ENCODE results near the gene NCR3LG1. TPM values are rescaled to one million over a fixed set of nuclear protein-coding genes. Genes with fewer than 3 reads are reported as not detected.

The NCR3LG1 gene
- total and polyA plus RNA-seq, 2 donors (not counting 1 experiment from before 2014, with no cell fraction given): 0.12 to 0.64 TPM

DNA sequence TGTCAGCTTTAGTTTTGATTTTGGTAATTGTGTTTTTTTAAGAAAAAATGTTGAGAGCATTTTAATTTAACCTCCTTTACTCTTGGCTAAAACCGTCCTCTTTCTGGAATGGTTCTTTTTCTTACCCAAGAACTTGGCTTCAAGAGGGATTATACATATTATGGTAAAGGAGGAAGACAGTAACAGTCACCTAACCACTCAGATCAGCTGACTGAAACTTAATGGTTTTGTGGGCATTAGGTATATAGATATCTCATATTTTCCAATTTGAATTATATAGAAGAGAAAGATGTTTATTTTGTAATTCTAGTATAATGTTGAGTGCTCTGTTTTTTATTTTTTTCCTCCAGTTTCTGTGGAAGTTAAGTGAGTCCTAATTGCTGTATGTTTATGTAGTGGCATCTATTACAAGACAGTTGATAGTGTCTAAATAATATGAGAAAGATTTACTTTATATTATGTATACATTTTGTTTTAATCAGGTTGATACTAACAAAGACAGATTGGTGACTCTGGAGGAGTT lies 36.6 kb upstream of the NCR3LG1 start:
- no CpG with 5 or more reads among the region's 1 CpG for WGBS (ENCODE audit: insufficient coverage)

More for the DNA sequence above, 36.6 kb upstream of the NCR3LG1 start:
- no peaks in the 10 kb centered on the region for H3K4me1 Mint-ChIP-seq
- no peaks in the 10 kb centered on the region for H3K27me3 ChIP-seq (replicated peaks in 1 of 4; ENCODE audit: control extremely low read depth in 1 of 4, control insufficient read depth in 3 of 4, insufficient read depth in 4 of 4, low read length in 3 of 4)
- no peak overlapping the region for H3K4me3 Mint-ChIP-seq
- H3K79me2 ChIP-seq (ENCODE audit: control insufficient read depth, insufficient read depth, low read length): no peaks in the 10 kb centered on the region
- intact Hi-C loops (cut with micrococcal nuclease): no loop called here
- no peak overlapping the region for H2AFZ ChIP-seq (ENCODE audit: insufficient read depth, low read depth, low read length, poor library complexity, severe bottlenecking)
- no peak overlapping the region for H3K4me3 ChIP-seq (ENCODE audit: control extremely low read depth in 1 of 5, extremely low read depth in 1 of 5, insufficient read depth in 1 of 5, low read depth in 2 of 5, low read length in 4 of 5)
- no peaks in the 10 kb centered on the region for H3K27me3 Mint-ChIP-seq
- H3K9me3 ChIP-seq (ENCODE audit: control extremely low read depth in 1 of 3, control insufficient read depth in 2 of 3, insufficient read depth in 1 of 3, low read length in 2 of 3): no peaks in the 10 kb centered on the region
- no peak overlapping the region for H3K27ac Mint-ChIP-seq
- peaks cover 2% of the 10 kb centered on the region in 2 experiments for H3K36me3 ChIP-seq (replicated peaks in 1 of 2; ENCODE audit: control extremely low read depth in 1 of 2, control insufficient read depth in 1 of 2, extremely low read depth in 1 of 2, insufficient read depth in 2 of 2, low read length in 1 of 2)
- H3K4me1 ChIP-seq (ENCODE audit: control insufficient read depth in 2 of 2, insufficient read depth in 2 of 2, low read length in 2 of 2): no peaks in the 10 kb centered on the region
- ChIA-PET POLR2A (no interaction called here), CTCF (no interaction called here)
- H3K9me3 Mint-ChIP-seq (ENCODE audit: insufficient read depth): no peaks in the 10 kb centered on the region
- TF ChIP-seq CTCF (IDR thresholded peaks at IDR 0.05) (no peak), EZH2 (IDR thresholded peaks at IDR 0.05; ENCODE audit: borderline replicate concordance, insufficient read depth, low read depth, low read length, poor library complexity, severe bottlenecking) (no peak)
- H3K9ac ChIP-seq (ENCODE audit: low read length): no peak overlapping the region
- no peak overlapping the region for H3K4me2 ChIP-seq (replicated peaks; ENCODE audit: low read depth, low read length, poor library complexity, severe bottlenecking)
- no peak for DNase-seq
- H3K27ac ChIP-seq (ENCODE audit: low read length in 2 of 2): no peak overlapping the region
- ATAC-seq (ENCODE audit: low read depth): no peak
- no peaks in the 10 kb centered on the region for H4K20me1 ChIP-seq (ENCODE audit: control insufficient read depth, insufficient read depth, low read length, poor library complexity, severe bottlenecking)
